Activated effector memory CD4-positive, alpha-beta T cell treated with anti-CD3 and anti-CD28 coated beads, Interleukin-2, amount 50 U/mL, for 16 hours (primary cell): ENCODE measurements around the gene TENT5A.
"Not testable (repeated sequence)": the region's sequence is repeated elsewhere in the genome, so short reads cannot be mapped to it uniquely, and the experiment has no call there.

Experiments used
- DNase-seq: peaks from one replicate; pipeline ENCODE4 v3.0.0-alpha.2; 2020

TENT5A gene

GRCh38 chr6:81749707-81750106, 2.8 kb downstream of the TENT5A start:
- DNase-seq: no peak

GRCh38 chr6:81748994-81749393, 3.5 kb downstream of the TENT5A start:
- no peak for DNase-seq

- no peak for DNase-seq
Measured at GRCh38 chr6:81747327-81747726, 5.2 kb downstream of the TENT5A start.

GRCh38 chr6:81744131-81744530, 8.3 kb downstream of the TENT5A start:
- no peak for DNase-seq

GRCh38 chr6:81743649-81744048, 8.8 kb downstream of the TENT5A start:
- DNase-seq: no peak

- DNase-seq: no peak
Measured at GRCh38 chr6:81741689-81742088, 10.8 kb downstream of the TENT5A start.

GRCh38 chr6:81740591-81740990, 11.9 kb downstream of the TENT5A start:
- not testable (repeated sequence) for DNase-seq

- no peak for DNase-seq
Measured at GRCh38 chr6:81739230-81740195, 13.0 kb downstream of the TENT5A start.

GRCh38 chr6:81736428-81736827, 16.1 kb downstream of the TENT5A start:
- DNase-seq: no peak

- DNase-seq: no peak
Measured at GRCh38 chr6:81735756-81736380, 16.6 kb downstream of the TENT5A start.

GRCh38 chr6:81734500-81735150, 17.9 kb downstream of the TENT5A start:
- no peak for DNase-seq

- no peak for DNase-seq
Measured at GRCh38 chr6:81734081-81734480, 18.4 kb downstream of the TENT5A start.

- DNase-seq: no peak
Measured at GRCh38 chr6:81731814-81732213, 20.7 kb downstream of the TENT5A start.

- DNase-seq: no peak
Measured at GRCh38 chr6:81727876-81728517, 24.5 kb downstream of the TENT5A start.

- no peak for DNase-seq
Measured at GRCh38 chr6:81725127-81725526, 27.4 kb downstream of the TENT5A start.

GRCh38 chr6:81722506-81723223, 29.8 kb downstream of the TENT5A start:
- DNase-seq: no peak

- DNase-seq: no peak
Measured at GRCh38 chr6:81720427-81720826, 32.1 kb downstream of the TENT5A start.

- no peak for DNase-seq
Measured at GRCh38 chr6:81718126-81718525, 34.4 kb downstream of the TENT5A start.

GRCh38 chr6:81714684-81715083, 37.8 kb downstream of the TENT5A start:
- no peak for DNase-seq

- no peak for DNase-seq
Measured at GRCh38 chr6:81713205-81713604, 39.3 kb downstream of the TENT5A start.

- no peak for DNase-seq
Measured at GRCh38 chr6:81708113-81708699, 44.3 kb downstream of the TENT5A start.

GRCh38 chr6:81704700-81705099, 47.8 kb downstream of the TENT5A start:
- no peak for DNase-seq
